WTC11 (cell line): Measurements from ENCODE around the gene NAPSA. TPM values are rescaled to one million over a fixed set of nuclear protein-coding genes. Genes with fewer than 3 reads are reported as not detected.

ENCODE experiments used
- ATF1 ChIP-seq: sonication (generic); formaldehyde crosslinking; IDR thresholded peaks from 2 replicates; pipeline ENCODE4 v1.8.1; 2023; ENCODE audit warnings: mild to moderate bottlenecking, moderate library complexity, missing genetic modification reagents
- CREM ChIP-seq: sonication (generic); formaldehyde crosslinking; IDR thresholded peaks from 2 replicates; pipeline ENCODE4 v1.8.1; 2022; ENCODE audit warnings: mild to moderate bottlenecking, missing genetic modification reagents, moderate library complexity
- GABPB1 ChIP-seq: sonication (generic); formaldehyde crosslinking; IDR thresholded peaks from 2 replicates; pipeline ENCODE4 v1.8.1; 2023; ENCODE audit warnings: mild to moderate bottlenecking, missing genetic modification reagents
- GRHL2 ChIP-seq: fragments of 250-450 bp; sonication (Bioruptor Pico); IDR thresholded peaks from 2 replicates; pipeline ENCODE4 v1.8.0; 2022; ENCODE audit warnings: mild to moderate bottlenecking, moderate library complexity; ENCODE audit not compliant: insufficient replicate concordance, severe bottlenecking
- MXD4 ChIP-seq: fragments of 250-450 bp; sonication (Bioruptor Pico); IDR thresholded peaks from 2 replicates; pipeline ENCODE4 v1.8.0; 2021; ENCODE audit warnings: mild to moderate bottlenecking, moderate library complexity, borderline replicate concordance
- OVOL2 ChIP-seq: fragments of 250-450 bp; sonication (Bioruptor Pico); IDR thresholded peaks from 2 replicates; pipeline ENCODE4 v1.9.0; 2021; ENCODE audit warnings: mild to moderate bottlenecking, borderline replicate concordance
- RORB ChIP-seq: fragments of 250-450 bp; sonication (Bioruptor Pico); IDR thresholded peaks from 2 replicates; pipeline ENCODE4 v1.9.0; 2021; ENCODE audit warnings: mild to moderate bottlenecking
- SOX15 ChIP-seq: fragments of 250-450 bp; sonication (Bioruptor Pico); IDR thresholded peaks from 2 replicates; pipeline ENCODE4 v1.9.0; 2021; ENCODE audit warnings: mild to moderate bottlenecking
- TP53 ChIP-seq: sonication (generic); formaldehyde crosslinking; IDR thresholded peaks from 2 replicates; pipeline ENCODE4 v1.8.1; 2023; ENCODE audit warnings: mild to moderate bottlenecking, missing genetic modification reagents
- ZNF121 ChIP-seq: sonication (generic); formaldehyde crosslinking; IDR thresholded peaks from 2 replicates; pipeline ENCODE4 v1.8.0; 2023; ENCODE audit warnings: missing genetic modification reagents
- ZNF232 ChIP-seq: sonication (generic); formaldehyde crosslinking; IDR thresholded peaks from 2 replicates; pipeline ENCODE4 v1.8.0; 2022; ENCODE audit warnings: mild to moderate bottlenecking, missing genetic modification reagents
- ZNF263 ChIP-seq: sonication (generic); formaldehyde crosslinking; IDR thresholded peaks from 2 replicates; pipeline ENCODE4 v1.8.1; 2022; ENCODE audit warnings: low read depth, mild to moderate bottlenecking, moderate library complexity, missing genetic modification reagents
- ZNF671 ChIP-seq: fragments of 250-450 bp; sonication (Bioruptor Pico); IDR thresholded peaks from 2 replicates; pipeline ENCODE4 v1.8.0; 2021; ENCODE audit warnings: mild to moderate bottlenecking
- total RNA-seq: library from RNA; stranded (reverse); gene quantifications from 3 replicates; pipeline ENCODE4 v1.2.3, GENCODE V29; 2021
- TF ChIP-seq, protein P1 (sequence below): sonication (generic); formaldehyde crosslinking; IDR thresholded peaks from 2 replicates; pipeline ENCODE4 v1.8.0; 2023; ENCODE audit warnings: missing genetic modification reagents, mild to moderate bottlenecking, borderline replicate concordance
- TF ChIP-seq, protein P2 (sequence below): sonication (generic); formaldehyde crosslinking; IDR thresholded peaks from 2 replicates; pipeline ENCODE4 v1.8.0; 2023; ENCODE audit warnings: mild to moderate bottlenecking, missing genetic modification reagents
- TF ChIP-seq, protein P3 (sequence below): sonication (generic); formaldehyde crosslinking; IDR thresholded peaks from 2 replicates; pipeline ENCODE4 v1.8.0; 2022; ENCODE audit warnings: mild to moderate bottlenecking, missing genetic modification reagents
- TF ChIP-seq, protein P4 (sequence below): sonication (generic); formaldehyde crosslinking; conservative IDR thresholded peaks from 2 replicates; pipeline ENCODE4 v1.8.1; 2022; ENCODE audit warnings: mild to moderate bottlenecking, missing genetic modification reagents
- TF ChIP-seq, protein P5 (sequence below): sonication (generic); formaldehyde crosslinking; IDR thresholded peaks from 2 replicates; pipeline ENCODE4 v1.8.0; 2022; ENCODE audit warnings: mild to moderate bottlenecking, missing genetic modification reagents
- TF ChIP-seq, protein P6 (sequence below): fragments of 250-450 bp; sonication (Bioruptor Pico); IDR thresholded peaks from 2 replicates; pipeline ENCODE4 v1.9.0; 2021; ENCODE audit warnings: moderate library complexity, mild to moderate bottlenecking, inconsistent platforms, borderline replicate concordance
- TF ChIP-seq, protein P7 (sequence below): fragments of 200-600 bp; IDR thresholded peaks from 2 replicates; pipeline ENCODE4 v1.8.0; 2022; ENCODE audit warnings: antibody characterized with exemption
- TF ChIP-seq, protein P8 (sequence below): sonication (generic); formaldehyde crosslinking; IDR thresholded peaks from 2 replicates; pipeline ENCODE4 v1.8.1; 2022; ENCODE audit warnings: low read depth, mild to moderate bottlenecking, moderate library complexity, missing genetic modification reagents, borderline replicate concordance
- TF ChIP-seq, protein P9 (sequence below): sonication (generic); formaldehyde crosslinking; IDR thresholded peaks from 2 replicates; pipeline ENCODE4 v1.8.0; 2023; ENCODE audit warnings: missing genetic modification reagents

The NAPSA gene
- total RNA-seq, 1 experiment from 2014 or later = 2.7 TPM

DNA sequence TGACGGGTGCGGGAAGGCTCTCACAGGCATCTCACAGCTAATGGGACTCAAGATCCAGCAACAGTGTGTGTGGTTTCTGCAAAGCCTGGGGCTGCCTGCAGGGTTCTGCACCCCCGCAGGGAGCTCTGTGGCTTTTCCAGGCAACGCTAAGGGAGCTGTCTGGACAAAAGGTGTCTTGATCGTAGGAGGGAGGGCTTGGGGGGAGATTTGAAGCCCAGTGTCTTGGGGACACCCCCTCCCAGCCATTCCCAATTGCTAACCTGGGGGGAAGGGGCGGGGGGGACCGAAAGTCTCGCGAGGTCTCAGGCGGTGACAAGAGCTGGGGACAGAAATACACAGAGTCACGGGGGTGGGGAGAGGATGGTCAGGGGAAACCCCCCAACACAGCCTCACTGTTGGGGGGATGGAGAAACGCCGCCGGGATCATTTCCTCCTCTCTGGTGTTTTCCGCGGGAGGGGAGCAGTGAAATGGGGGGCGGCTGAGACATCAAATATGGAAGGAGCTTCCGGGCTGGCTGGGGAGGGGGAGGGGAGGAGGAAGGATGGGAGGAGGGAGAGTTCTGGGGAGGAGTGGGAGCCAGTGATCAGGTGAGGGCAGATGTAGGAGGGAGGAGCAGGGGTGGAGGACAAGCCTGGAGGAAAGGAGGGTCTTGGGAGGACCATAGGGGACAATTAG is 49.5 kb downstream of the NAPSA start (continued):
- TF ChIP-seq, protein P1, sequence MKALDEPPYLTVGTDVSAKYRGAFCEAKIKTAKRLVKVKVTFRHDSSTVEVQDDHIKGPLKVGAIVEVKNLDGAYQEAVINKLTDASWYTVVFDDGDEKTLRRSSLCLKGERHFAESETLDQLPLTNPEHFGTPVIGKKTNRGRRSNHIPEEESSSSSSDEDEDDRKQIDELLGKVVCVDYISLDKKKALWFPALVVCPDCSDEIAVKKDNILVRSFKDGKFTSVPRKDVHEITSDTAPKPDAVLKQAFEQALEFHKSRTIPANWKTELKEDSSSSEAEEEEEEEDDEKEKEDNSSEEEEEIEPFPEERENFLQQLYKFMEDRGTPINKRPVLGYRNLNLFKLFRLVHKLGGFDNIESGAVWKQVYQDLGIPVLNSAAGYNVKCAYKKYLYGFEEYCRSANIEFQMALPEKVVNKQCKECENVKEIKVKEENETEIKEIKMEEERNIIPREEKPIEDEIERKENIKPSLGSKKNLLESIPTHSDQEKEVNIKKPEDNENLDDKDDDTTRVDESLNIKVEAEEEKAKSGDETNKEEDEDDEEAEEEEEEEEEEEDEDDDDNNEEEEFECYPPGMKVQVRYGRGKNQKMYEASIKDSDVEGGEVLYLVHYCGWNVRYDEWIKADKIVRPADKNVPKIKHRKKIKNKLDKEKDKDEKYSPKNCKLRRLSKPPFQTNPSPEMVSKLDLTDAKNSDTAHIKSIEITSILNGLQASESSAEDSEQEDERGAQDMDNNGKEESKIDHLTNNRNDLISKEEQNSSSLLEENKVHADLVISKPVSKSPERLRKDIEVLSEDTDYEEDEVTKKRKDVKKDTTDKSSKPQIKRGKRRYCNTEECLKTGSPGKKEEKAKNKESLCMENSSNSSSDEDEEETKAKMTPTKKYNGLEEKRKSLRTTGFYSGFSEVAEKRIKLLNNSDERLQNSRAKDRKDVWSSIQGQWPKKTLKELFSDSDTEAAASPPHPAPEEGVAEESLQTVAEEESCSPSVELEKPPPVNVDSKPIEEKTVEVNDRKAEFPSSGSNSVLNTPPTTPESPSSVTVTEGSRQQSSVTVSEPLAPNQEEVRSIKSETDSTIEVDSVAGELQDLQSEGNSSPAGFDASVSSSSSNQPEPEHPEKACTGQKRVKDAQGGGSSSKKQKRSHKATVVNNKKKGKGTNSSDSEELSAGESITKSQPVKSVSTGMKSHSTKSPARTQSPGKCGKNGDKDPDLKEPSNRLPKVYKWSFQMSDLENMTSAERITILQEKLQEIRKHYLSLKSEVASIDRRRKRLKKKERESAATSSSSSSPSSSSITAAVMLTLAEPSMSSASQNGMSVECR (CRISPR knock-in tag) = no peak
- TF ChIP-seq TP53 (CRISPR knock-in tag) (no peak), ZNF121 (CRISPR knock-in tag) (no peak), CREM (CRISPR knock-in tag) (no peak), RORB (CRISPR knock-in tag) (no peak), OVOL2 (CRISPR knock-in tag) (no peak), MXD4 (no peak), ZNF671 (CRISPR knock-in tag) (no peak), GABPB1 (no peak), ZNF263 (CRISPR knock-in tag) (peak; percentile 100), ATF1 (no peak), SOX15 (CRISPR knock-in tag) (no peak), GRHL2 (CRISPR knock-in tag) (no peak), ZNF232 (CRISPR knock-in tag) (no peak)
- TF ChIP-seq, protein P2, sequence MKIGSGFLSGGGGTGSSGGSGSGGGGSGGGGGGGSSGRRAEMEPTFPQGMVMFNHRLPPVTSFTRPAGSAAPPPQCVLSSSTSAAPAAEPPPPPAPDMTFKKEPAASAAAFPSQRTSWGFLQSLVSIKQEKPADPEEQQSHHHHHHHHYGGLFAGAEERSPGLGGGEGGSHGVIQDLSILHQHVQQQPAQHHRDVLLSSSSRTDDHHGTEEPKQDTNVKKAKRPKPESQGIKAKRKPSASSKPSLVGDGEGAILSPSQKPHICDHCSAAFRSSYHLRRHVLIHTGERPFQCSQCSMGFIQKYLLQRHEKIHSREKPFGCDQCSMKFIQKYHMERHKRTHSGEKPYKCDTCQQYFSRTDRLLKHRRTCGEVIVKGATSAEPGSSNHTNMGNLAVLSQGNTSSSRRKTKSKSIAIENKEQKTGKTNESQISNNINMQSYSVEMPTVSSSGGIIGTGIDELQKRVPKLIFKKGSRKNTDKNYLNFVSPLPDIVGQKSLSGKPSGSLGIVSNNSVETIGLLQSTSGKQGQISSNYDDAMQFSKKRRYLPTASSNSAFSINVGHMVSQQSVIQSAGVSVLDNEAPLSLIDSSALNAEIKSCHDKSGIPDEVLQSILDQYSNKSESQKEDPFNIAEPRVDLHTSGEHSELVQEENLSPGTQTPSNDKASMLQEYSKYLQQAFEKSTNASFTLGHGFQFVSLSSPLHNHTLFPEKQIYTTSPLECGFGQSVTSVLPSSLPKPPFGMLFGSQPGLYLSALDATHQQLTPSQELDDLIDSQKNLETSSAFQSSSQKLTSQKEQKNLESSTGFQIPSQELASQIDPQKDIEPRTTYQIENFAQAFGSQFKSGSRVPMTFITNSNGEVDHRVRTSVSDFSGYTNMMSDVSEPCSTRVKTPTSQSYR = 0 out of 2 replicates have a peak, but pooled peaks have one; percentile 63
- TF ChIP-seq, protein P3, sequence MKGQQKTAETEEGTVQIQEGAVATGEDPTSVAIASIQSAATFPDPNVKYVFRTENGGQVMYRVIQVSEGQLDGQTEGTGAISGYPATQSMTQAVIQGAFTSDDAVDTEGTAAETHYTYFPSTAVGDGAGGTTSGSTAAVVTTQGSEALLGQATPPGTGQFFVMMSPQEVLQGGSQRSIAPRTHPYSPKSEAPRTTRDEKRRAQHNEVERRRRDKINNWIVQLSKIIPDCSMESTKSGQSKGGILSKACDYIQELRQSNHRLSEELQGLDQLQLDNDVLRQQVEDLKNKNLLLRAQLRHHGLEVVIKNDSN (CRISPR knock-in tag) = no peak
- TF ChIP-seq, protein P4, sequence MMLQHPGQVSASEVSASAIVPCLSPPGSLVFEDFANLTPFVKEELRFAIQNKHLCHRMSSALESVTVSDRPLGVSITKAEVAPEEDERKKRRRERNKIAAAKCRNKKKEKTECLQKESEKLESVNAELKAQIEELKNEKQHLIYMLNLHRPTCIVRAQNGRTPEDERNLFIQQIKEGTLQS (CRISPR knock-in tag) = no peak
- TF ChIP-seq, protein P5, sequence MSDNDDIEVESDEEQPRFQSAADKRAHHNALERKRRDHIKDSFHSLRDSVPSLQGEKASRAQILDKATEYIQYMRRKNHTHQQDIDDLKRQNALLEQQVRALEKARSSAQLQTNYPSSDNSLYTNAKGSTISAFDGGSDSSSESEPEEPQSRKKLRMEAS = no peak
- TF ChIP-seq, protein P6, sequence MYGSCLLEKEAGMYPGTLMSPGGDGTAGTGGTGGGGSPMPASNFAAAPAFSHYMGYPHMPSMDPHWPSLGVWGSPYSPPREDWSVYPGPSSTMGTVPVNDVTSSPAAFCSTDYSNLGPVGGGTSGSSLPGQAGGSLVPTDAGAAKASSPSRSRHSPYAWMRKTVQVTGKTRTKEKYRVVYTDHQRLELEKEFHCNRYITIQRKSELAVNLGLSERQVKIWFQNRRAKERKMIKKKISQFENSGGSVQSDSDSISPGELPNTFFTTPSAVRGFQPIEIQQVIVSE (CRISPR knock-in tag) = no peak
- TF ChIP-seq, protein P7, sequence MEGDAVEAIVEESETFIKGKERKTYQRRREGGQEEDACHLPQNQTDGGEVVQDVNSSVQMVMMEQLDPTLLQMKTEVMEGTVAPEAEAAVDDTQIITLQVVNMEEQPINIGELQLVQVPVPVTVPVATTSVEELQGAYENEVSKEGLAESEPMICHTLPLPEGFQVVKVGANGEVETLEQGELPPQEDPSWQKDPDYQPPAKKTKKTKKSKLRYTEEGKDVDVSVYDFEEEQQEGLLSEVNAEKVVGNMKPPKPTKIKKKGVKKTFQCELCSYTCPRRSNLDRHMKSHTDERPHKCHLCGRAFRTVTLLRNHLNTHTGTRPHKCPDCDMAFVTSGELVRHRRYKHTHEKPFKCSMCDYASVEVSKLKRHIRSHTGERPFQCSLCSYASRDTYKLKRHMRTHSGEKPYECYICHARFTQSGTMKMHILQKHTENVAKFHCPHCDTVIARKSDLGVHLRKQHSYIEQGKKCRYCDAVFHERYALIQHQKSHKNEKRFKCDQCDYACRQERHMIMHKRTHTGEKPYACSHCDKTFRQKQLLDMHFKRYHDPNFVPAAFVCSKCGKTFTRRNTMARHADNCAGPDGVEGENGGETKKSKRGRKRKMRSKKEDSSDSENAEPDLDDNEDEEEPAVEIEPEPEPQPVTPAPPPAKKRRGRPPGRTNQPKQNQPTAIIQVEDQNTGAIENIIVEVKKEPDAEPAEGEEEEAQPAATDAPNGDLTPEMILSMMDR = no peak
- TF ChIP-seq, protein P8, sequence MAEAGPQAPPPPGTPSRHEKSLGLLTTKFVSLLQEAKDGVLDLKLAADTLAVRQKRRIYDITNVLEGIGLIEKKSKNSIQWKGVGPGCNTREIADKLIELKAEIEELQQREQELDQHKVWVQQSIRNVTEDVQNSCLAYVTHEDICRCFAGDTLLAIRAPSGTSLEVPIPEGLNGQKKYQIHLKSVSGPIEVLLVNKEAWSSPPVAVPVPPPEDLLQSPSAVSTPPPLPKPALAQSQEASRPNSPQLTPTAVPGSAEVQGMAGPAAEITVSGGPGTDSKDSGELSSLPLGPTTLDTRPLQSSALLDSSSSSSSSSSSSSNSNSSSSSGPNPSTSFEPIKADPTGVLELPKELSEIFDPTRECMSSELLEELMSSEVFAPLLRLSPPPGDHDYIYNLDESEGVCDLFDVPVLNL = no peak
- TF ChIP-seq, protein P9, sequence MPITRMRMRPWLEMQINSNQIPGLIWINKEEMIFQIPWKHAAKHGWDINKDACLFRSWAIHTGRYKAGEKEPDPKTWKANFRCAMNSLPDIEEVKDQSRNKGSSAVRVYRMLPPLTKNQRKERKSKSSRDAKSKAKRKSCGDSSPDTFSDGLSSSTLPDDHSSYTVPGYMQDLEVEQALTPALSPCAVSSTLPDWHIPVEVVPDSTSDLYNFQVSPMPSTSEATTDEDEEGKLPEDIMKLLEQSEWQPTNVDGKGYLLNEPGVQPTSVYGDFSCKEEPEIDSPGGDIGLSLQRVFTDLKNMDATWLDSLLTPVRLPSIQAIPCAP (CRISPR knock-in tag) = no peak
